Astrocyte (in vitro differentiated cells and primary cell): ENCODE measurements around the gene OGFOD3.

Experiments
- CTCF ChIP-seq: IDR thresholded peaks from 2 replicates; pipeline ENCODE4 v1.5.1; 2011; ENCODE audit warnings: low read depth, mild to moderate bottlenecking, inconsistent platforms, low read length, moderate library complexity; ENCODE audit not compliant: insufficient read depth
- EZH2 ChIP-seq: IDR thresholded peaks from 2 replicates; pipeline ENCODE4 v1.6.1; 2012; ENCODE audit warnings: mild to moderate bottlenecking, low read length, inconsistent platforms; ENCODE audit not compliant: insufficient read depth

- TF ChIP-seq CTCF (no peak), EZH2 (no peak)
Measured at GRCh38 chr17:82355770-82356427, 62.5 kb downstream of the OGFOD3 start.
